NCI-H510A (cell line): ENCODE data around the gene INTS13.
A peak's percentile ranks its signal among the peaks of the same experiment; 100 is the strongest.
"Not testable (repeated sequence)": the region's sequence is repeated elsewhere in the genome, so short reads cannot be mapped to it uniquely, and the experiment has no call there.

Experiments used
- DNase-seq: peaks from one replicate; lab custom pipeline; 2025; lab: John Stamatoyannopoulos, UW

INTS13 gene

DNA sequence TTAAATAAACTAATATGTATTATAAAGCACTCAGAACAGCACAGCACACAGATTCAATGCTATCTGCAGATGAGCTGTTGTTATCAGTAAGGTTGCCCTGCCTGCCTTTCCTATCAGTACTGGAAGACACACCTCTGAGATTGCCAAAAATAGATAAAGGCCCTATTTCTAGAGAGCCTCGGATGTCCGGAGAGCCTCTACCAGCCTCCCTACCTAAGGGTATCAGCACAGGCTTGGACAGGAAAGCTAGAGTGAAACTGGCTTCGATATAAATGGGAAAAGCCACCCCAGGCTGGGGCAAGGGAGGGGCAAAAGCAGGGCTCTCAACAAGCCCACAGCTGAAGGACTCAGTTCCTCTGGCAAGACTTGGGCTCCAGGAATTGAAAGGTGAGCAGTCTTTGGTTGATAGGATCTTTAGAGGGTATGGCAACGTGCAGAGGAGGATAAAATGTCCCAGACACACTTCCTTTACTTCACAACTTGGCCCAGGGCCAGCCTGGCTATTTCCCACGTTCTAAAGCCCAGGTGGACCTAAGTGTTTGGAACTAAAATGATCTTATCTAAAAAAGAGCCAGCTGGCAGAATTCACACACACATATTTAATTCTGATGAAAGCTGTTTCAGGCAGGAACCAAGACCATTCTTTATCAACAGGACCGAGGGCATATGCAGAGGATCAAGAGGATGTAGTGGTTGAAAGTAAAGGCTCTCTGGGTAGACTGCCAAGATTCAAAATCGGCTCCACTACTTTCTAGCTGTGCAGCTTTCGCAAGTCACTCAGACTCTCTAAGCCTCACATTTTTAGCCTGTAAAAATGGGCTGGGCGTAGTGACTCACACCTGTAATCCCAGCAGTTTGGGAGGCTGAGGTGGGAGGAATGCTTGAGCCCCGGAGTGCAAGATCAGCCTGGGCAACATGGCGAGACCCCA is 67.0 kb downstream of the INTS13 start:
- DNase-seq, result peak; percentile 8

DNA sequence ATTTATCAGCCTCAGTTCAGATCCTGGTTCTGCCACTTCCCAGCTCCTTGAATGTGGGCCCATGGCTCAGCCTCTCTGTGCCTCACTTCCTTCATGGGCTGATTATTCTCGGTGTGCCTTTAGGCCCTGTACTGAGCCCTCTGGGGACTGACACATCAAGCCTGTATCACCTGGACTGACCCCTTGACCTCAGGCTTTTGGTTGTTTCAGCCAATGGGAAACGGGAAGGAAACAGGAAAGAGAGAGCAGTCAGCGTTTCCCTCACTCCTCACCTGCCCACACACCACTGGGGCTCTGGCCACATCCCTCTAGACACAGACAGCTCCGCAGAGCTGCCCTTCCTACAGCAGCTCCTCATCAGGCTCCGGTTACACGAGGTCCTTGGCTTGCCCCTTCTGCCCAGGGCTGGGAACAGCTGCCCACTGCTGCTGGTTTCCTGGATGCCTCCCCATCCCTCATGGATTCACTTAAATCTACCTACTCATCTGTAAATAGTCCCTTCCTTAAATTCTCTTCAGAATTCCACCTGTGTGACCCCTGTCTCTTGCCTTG is 67.8 kb downstream of the INTS13 start:
- DNase-seq, result peak; percentile 5

DNA sequence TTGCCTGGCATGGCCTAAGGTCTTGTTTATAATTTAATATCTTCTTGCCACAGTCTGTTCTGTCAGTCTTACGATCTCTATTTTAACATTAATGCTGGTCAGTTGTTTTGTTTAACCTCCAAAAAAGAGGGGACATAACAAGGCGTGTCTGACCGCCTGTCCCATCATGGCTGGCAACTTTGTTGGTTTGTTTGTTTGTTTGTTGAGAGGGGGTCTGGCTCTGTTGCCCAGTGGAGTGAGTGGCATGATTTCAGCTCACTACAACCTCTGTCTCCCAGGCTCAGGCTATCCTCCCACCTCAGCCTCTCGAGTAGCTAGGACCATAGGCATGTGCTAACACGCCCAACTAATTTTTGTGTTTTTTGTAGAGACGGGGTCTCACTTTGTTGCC is 68.7 kb downstream of the INTS13 start:
- DNase-seq, result no peak

DNA sequence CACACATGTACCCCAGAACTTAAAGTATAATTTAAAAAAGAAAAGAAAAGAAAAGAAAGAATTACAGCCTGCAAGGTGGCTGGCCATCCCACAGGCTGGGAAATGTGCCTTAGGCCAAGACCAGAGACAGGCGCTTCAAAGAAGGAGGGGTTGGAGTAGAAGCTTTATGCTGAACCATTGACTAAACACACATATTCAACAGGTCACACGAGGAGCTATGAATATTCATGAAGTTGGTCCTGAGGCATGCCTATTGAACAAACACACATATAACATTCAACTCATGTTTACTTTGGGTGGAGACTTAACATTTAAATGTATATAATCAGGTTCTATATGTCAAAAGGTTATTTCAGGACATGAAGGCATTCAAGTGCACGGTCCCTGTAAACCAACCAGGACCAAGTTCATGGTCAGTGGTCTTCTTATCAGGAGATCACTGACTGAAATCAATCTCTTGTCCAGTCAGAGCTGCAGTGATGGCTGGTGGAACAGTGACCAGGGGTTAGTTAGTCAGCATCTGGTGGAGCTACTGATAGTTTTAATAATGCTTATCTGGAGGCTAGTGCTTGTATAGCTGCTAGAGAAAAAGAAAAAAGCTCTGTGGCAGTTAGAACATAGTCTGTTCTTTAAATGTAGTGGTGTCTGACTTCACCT is 69.2 kb downstream of the INTS13 start:
- no peak for DNase-seq

DNA sequence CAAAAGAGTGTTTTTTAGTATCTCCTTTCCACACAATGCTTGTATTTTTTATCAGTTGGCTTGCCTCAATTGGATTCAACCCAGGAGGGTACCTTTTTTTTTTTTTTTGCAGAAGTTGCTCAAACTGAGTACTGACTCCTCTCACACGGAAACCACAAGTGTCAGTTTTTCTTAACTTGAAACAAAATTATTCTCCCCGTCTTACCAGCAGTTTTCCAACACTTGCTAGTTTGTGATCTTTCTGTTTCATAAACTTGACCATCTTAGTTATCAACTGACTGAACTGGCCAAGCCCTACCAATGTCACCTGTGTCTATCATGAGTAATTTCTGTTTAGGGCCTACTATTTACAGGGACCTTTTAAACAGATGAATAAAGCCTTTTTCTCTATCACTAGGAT is 70.7 kb downstream of the INTS13 start:
- DNase-seq, result no peak

DNA sequence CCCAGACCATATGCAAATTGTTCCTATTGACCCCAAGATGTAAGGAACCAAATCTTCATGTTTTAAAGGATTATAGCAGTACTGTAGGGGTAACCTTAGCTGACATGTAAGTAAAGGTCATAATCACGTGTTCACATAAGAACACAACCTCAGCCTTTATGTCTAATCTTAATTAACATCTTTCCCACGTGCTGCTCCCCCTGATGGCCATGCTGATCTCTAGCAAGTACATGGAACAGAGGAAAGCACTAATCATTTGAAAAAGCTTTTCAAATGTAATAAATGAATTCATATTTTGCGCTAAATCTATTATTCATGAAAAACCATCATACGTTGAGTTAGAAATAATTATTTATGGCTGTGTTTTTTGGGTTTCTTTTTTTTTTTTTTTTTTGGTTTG is 74.3 kb downstream of the INTS13 start:
- DNase-seq, result no peak

DNA sequence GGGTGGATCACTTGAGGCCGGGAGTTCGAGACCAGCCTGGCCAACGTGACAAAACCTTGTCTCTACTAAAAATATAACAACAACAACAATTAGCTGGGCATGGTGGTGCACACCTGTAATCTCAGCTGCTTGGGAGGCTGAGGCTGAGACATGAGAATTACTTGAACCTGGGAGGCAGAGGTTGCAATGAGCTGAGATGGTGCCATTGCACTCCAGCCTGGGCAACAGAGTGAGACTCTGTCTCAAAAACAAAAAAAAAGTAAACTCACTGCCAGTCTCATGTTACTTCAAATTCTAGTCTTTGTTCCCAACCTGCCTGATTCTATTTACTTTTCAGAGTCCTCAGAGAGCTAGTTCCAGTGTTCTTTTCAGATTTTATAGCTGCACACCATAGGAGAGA is 75.0 kb downstream of the INTS13 start:
- DNase-seq, result not testable (repeated sequence)

DNA sequence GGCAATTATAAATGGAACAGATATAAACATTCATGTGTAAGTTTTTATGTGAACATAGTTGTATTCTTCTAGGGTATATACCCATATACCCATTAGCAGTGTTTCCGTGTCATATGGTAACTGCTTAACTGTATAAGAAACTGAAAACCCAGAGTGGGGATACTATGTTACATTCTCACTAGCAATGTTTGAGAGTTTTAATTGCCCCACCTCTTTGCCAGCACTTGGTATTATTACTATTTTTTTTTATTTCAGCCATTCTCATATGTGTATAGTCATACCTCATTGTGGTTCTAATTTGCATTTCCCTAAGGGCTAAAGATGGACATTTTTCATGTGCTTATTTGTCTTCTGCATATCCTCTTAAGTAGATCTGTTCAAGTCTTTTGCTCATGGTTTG is 76.1 kb downstream of the INTS13 start:
- DNase-seq, result no peak

DNA sequence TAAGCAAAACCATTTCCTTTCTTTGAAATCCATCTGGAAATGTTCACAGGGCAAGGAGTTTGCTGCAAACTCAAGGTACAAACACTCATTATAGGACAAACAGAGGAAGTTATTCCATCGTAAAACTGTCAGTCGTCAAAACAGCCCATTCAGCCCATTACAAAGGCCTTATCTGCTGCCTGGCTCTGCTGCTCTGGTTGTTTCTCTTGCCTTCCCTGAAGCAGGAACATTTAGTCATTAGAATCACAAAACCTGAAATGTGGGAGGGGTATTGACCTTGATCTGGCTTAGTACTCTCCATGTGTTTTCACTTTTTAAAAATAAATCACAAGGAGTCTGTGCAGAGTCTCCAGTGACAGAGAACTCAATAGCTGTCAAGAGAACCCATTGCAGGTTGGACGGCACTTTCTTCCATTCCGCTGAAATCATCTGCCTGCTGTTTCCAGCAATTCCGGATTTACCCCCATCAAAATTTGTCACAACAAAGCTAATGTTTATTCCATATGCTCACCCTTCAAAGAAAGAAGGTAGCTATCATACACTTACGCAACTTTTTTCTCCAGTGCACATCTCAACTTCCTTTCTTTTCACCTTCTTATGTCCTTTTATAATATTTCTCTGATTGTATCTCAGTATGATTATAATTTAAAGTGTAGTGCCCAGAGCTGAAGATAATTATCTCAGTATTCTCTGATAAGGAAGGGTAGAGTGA is 80.2 kb downstream of the INTS13 start:
- no peak for DNase-seq

DNA sequence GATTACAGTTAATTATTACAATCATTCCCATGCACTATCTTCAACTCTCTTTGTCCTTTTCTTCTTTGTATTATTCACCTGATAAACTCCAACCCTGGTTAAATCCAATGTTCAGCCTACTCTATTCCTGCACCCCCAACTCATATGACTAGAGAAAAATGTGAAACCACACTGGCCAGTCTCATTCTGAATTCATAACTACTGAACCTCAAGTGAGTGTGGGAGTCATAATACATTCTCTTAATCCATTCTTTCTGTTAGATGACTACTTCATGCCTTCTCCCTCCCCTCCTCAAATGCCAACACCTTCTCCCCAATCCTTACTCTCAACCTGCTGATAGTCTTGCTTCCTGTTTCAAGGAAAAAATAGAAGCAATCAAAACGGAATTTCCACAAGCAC is 82.4 kb downstream of the INTS13 start:
- no peak for DNase-seq
